Kasumi-1 (cell line): ENCODE results near the gene TNFRSF18.
"Not testable (repeated sequence)": the region's sequence is repeated elsewhere in the genome, so short reads cannot be mapped to it uniquely, and the experiment has no call there.

ENCODE experiments used
- DNase-seq, 2 experiments: peaks; one replicate each; lab custom pipeline; 2025; lab: John Stamatoyannopoulos, UW

Gene TNFRSF18

DNA sequence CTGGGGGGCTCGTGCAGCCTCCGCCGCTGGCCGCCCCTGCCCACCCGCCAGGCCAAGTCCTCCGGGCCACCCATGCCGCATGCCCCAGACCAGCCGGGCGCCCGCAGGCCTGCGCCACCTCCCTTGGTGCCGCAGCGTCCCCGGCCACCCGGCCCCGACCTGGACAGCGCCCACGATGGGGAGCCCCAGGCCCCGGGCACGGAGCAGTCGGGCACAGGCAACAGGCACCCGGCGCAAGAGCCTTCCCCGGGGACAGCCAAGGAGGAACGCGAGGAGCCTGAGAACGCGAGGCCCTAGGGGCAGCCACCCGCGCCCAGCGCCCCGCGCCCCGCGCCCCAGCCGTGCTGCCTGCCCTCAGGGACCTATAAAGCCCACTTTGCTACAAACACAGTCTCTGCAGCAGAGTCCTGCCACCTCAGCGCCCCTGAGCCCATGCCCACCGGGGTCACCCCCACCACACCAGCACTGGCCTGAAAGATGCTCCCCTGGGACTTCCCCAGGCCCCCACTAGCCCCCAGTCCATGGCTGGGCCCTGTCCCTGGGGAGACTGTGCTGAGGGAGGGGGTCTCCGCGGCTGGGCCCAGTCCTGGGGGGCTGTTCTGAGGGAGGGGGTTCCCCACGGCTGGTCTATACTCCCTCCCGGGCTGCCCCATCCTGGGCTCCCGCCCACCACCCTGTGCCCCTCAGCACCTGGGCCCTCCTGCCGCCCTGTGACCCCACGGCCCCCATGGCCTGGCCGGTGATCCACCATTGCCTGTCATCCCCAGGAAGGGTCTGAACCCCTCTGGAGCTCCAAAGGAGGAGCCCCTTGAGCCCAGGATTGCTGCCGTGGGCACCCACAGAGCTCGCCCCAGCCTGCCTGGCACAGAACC lies 8.6 kb downstream of the TNFRSF18 start:
- no peak for DNase-seq

DNA sequence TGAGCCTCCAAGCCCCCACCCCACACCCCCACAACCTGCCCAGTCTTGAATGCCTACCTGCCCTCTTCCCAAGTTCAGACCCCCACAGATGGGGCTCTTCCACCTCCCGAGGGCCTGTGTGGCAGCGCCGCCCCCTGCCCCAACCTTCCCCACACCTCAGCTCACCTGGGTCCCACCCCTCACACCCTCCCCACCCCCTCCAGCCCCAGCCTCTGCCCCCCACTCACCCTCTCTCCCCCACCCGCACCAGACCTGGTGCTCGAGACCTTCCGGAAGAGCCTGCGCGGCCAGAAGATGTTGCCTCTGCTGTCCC lies 9.2 kb downstream of the TNFRSF18 start:
- no peak for DNase-seq

DNA sequence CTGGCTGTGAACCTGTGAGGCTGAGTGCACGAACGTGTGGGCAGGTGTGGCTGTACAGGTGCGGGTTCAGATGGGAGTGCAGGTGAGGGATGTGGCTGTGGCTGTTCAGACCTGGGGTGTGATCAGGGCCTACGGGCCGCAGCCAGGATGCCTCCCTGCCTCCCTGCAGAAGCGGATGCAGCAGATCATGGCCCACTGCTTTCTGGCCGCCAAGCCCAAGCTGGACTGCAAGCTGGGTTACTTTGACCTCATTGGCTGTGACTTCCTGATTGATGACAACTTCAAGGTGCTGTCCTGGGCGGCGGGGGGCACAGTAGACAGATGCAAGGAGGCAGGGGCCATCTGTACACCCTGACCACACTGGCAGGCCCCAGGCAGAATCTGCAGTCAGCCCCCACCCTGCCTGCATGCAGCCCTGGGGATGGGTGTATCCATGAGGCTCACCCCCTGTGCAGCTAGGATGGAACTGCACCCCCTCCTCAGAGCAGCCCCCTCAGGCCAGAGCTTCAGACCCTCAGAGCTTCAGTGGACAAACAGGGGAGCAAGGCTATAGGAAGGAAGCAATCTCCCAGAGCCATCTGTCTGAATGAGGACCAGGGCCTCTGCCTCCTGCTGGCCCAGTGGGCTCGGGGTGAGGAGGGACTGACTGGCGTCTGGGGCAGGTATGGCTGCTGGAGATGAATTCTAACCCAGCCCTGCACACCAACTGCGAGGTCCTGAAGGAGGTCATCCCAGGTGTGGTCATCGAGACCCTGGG lies 9.8 kb downstream of the TNFRSF18 start:
- no peak for DNase-seq

DNA sequence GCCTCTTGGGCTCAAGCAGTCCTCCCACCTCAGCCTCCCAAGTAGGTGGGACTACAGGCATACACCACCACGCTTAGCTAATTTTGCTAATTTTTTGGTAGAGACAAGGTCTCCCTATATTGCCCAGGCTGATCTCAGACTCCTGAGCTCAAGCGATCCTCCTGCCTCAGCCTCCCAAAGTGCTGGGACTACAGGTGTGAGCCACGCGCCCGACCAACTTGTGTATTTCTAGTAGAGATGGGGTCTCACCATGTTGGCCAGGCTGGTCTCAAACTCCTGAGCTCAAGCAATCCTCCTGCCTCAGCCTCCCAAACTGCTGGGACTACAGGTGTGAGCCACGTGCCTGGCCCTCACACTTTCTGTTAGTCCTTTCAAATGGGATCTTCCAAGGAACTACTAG lies 10.7 kb downstream of the TNFRSF18 start:
- DNase-seq: not testable (repeated sequence)

GRCh38 chr1:1194723-1195122 lies 11.7 kb downstream of the TNFRSF18 start:
- DNase-seq: no peak

- no peak for DNase-seq
Observed at GRCh38 chr1:1191734-1192133, 14.7 kb downstream of the TNFRSF18 start.

GRCh38 chr1:1189111-1189510 lies 17.3 kb downstream of the TNFRSF18 start:
- DNase-seq: no peak

DNA sequence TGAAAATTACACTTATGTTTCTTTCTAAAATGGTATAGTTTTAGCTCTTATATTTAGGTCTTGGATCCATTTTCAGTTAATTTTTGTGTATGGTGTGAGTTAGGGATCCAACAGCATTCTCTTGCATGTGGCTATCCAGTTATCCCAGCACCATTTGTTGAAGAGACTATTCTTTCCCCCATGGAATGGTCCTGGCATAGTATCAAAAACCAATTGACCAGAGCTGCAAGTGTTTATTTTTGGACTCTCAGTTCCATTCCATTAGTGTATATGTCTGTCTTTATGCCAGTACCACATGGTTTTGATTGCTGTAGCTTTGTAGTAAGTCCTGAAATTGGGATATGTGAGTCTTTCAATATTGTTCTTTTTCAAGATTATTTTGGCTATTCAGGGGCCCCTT lies 18.5 kb downstream of the TNFRSF18 start:
- no peak for DNase-seq

DNA sequence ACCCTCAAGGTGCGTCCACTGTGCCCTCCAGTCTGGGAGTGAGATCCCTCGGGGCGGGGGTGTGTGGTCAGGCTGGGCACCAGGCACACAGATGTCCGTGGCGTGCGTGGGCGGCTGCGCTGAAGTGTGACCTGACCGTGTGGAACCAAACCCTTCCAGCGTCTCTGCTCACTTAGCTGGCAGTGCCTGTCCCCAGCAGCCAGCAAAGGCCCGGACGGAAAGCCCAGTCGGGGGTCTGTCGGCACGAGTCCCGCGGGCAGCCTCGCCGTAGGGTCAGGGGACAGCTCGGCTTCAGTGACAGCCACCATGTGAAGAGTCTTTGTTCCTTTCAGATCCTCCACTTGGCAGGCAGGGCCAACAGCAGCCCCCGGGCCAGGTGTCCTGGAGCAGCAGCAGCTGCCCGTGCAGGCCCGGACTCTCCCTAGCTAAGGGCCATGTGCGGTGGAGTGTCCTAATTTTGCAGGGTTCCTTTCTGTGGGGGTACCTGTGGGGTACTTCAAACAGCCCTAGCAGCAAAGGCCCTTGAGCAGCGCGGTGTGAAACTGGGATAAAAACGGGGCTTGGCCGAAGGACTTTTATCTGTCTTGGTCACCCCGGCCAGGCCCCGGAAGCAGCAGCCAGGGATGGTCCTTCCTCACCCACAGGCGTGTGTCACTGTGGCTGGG lies 21.2 kb downstream of the TNFRSF18 start:
- DNase-seq: no peak

GRCh38 chr1:1183833-1184775 lies 22.3 kb downstream of the TNFRSF18 start:
- no peak for DNase-seq

GRCh38 chr1:1183221-1183747 lies 23.1 kb downstream of the TNFRSF18 start:
- DNase-seq: no peak

DNA sequence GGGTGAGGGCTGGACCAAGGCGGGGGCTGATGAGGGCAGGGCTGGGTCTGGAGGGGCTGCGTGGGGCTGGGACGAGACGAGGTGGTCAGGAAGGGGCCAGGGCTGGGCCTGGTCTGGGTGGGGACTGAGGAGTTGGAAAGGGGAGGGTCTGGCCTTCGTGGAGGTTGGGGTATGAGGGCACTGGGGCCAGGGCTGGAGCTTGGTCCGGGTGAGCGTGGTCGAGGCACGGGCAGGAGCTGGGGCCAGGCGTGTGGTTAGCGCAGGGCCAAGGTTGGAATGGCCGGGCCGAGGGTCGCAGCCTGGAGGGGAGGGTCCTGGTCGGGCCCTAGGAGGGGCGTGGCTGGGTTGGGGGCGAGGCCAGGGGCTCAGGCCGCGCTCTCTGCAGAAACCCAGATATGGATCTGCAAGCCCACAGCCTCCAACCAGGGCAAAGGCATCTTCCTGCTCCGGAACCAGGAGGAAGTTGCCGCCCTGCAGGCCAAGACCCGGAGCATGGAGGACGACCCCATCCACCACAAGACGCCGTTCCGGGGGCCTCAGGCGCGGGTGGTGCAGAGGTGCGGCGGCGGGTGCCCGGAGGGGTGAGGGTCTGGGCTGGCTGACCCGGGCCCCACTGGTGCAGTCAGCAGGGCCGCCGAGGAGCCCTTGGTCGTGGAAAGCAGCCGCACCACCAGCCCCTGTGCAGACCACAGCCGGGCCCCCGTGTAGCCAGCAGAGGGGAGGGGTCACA lies 23.7 kb downstream of the TNFRSF18 start:
- DNase-seq: peak in 1 of 2 experiments; percentile 20

DNA sequence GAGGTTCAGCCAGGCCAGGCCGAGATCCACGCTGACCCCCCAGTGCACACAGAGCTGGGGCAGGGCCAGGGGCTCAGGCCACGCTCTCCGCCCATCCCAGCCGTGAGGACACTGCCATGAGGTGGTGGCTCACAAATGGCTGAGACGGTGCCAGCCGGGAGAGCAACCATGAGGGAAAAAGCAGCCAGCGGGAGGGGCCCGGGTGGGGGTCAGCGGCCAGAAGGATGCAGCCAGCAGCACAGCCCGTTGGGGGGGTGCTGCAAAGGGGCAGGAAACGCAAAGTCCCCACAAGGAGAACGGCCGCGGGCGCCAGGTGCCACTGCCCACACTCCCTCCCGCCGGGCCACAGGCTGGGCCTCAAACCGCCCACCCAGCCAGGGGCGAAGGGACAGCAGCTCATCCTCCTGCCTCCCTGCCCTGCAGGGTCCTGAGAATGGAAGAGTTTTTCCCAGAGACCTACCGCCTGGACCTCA lies 24.4 kb downstream of the TNFRSF18 start:
- DNase-seq: no peak

DNA sequence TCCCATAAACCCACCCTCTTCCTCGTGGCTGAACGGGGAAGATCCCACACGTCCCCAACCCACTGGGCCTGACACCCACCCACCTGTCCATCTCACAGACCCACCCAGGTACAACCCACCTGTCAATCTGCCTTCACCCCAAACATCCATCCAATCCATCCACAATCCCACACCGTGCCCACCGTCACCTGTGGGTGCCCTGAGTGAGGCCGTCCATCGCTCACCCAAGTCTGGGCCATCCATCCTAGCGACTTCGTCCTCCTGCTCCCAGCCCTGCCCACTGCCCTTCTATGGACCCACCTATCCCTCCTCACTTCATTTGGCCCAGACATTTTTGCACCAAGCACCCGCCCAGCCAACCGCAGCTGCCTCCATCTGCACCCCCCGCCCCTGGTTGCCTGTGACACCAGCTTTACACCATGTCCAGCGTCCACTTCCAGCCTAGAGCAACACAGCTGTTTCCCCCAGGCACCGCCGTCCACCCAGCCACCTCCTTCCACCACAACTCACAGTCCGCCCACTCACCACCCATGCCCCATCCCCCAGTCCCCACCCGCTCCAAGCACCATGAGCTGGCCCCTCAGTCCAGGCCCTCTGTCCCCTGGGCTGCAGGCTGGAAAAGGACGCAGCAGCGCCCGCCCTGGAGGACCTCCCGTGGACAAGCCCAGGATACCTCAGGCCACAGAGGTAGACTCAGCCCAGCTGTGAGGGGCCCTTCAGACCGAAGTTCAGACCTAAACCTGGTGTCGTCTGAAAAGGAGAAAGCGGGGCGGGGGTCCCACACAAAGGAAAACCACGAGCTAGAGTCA lies 25.1 kb downstream of the TNFRSF18 start:
- no peak for DNase-seq

DNA sequence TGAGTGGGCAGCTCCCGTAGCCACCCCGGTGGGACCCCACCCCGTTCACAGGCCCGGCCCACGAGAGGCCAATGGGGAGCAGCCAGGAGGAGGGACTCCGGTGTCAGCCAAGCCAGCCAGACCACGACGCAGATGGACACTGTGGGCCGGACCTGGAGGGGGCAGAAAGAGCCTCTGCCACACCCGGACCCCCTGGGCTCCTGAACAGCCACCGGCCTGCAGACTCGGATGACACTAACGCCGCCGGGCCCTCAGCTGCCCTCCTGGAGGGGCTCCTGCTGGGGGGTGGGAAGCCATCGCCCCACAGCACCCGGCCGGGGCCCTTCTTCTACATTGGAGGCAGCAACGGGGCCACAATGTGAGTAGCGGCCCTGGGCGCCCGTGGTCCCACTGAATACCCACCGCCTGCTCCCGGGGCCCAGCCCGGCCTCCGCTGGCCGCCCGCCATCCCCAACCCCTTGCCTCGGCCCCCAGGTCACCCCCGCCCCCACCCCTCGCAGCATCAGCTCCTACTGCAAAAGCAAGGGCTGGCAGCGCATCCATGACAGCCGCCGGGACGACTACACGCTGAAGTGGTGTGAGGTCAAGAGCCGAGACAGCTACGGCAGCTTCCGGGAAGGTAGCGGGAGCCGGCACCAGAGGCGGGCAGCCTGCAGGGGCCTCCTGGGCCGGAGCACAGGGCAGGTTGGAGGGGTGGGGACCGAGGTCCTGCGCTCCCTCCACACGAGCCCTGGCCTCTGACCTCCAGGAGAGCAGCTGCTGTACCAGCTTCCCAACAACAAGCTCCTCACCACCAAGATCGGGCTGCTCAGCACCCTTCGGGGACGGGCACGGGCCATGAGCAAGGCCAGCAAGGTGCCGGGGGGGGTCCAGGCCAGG lies 26.2 kb downstream of the TNFRSF18 start:
- no peak for DNase-seq

- no peak for DNase-seq
Observed at GRCh38 chr1:1179346-1179982, 26.9 kb downstream of the TNFRSF18 start.

GRCh38 chr1:1178794-1179331 lies 27.5 kb downstream of the TNFRSF18 start:
- no peak for DNase-seq
